ENCODE measurements around the gene NFKB2.

DNA sequence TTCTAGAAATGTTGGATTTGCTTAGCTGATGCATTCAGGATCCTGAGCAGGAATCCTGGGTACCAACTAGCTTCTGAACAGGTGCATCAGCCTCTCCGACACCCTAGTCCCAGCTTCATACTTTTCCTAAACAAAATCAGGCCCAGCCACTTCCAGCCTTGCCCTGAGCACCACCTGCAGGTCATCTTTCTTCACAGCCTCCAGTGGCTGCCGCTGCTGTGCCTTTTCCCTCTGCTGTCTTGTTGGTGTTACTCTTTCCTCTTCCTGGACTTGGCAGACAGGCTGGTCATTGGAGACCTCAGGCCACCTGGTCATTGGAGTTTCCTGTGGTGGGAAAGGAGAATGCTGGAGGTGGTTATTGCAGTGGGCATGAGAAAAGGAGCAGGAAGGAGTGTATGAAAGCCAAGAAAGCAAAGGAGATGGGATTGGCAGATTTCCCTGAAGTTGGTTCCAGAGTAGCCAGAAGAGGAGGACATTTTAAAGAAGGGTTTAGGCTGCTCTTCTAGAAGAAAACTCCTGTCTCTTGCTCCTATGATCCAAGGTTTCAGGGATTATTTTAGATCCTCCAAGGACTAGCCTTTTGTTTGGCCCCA, 48.2 kb upstream of the NFKB2 start:
- peak in 4 of 5 experiments; percentile 13 to 44 (median 20) for TF ChIP-seq CTCF (IDR thresholded peaks at IDR 0.05)
- no peak for TF ChIP-seq EP300 (IDR thresholded peaks at IDR 0.05)
